A549 (cell line): Measurements from ENCODE around the gene SON. TPM values are rescaled to one million over a fixed set of nuclear protein-coding genes. Genes with fewer than 3 reads are reported as not detected.

Experiments
- ATAC-seq, 2 experiments: fragments of 200-7000 bp in 1 of 2; fragments of >200 bp in 1 of 2; cut with Nextera tagmentation in 1 of 2; cut with Tn5 transposase in 1 of 2; 3 replicates each; pipeline versions ENCODE4 v1.8.0 to v1.9.1; 2018 to 2020; ENCODE audit warnings: mild to moderate bottlenecking in 1 of 2, moderate library complexity in 1 of 2
- CTCF ChIA-PET: fragments of 300-600 bp; sonication (Branson Sonifier 250); formaldehyde crosslinking; extraction: SDS; loops from one replicate; lab custom pipeline; 2021; ENCODE audit warnings: antibody characterized with exemption, inconsistent platforms; lab: Yijun Ruan, JAX
- POLR2A ChIA-PET: fragments of 350-600 bp; formaldehyde crosslinking; extraction: SDS; loops from one replicate; lab custom pipeline; 2021; ENCODE audit warnings: antibody characterized with exemption, inconsistent platforms; lab: Yijun Ruan, JAX
- DNase-seq, 2 experiments: peaks; one replicate each; pipeline versions ENCODE4 v3.0.0 to v3.0.0-alpha.2; 2011 to 2016; ENCODE audit warnings: low read depth in 1 of 2, low spot score in 1 of 2
- FAIRE-seq: peaks from 2 replicates; lab custom pipeline; 2011; peaks lifted over from hg19 to GRCh38; lab: Jason Lieb, UNC
- H3K27ac ChIP-seq, 2 experiments: fragments of >200 bp; sonication (Bioruptor Twin); formaldehyde crosslinking; 3 replicates each; pipeline ENCODE4 v1.5.1; 2016 to 2017
- H3K4me1 ChIP-seq: fragments of >200 bp; sonication (Bioruptor Twin); formaldehyde crosslinking; 3 replicates; pipeline ENCODE4 v1.6.1; 2016
- H3K4me2 ChIP-seq: fragments of >200 bp; sonication (Bioruptor Twin); formaldehyde crosslinking; 3 replicates; pipeline ENCODE4 v1.6.1; 2016
- H3K4me3 ChIP-seq: fragments of >200 bp; sonication (Bioruptor Twin); formaldehyde crosslinking; 3 replicates; pipeline ENCODE4 v1.5.1; 2016
- H3K9me3 ChIP-seq: fragments of >200 bp; sonication (Bioruptor Twin); formaldehyde crosslinking; 3 replicates; pipeline ENCODE4 v1.6.1; 2016
- ATOH8 ChIP-seq: fragments of 250-450 bp; sonication (Bioruptor Pico); IDR thresholded peaks from 2 replicates; pipeline ENCODE4 v1.5.0; 2020; ENCODE audit warnings: low read depth, mild to moderate bottlenecking, moderate library complexity
- CBX8 ChIP-seq: fragments of 200-600 bp; sonication (generic); IDR thresholded peaks from 2 replicates; pipeline ENCODE4 v1.6.1; 2016
- CHD4 ChIP-seq: fragments of 200-600 bp; sonication (generic); IDR thresholded peaks from 2 replicates; pipeline ENCODE4 v1.6.1; 2016; ENCODE audit warnings: antibody characterized with exemption, mild to moderate bottlenecking, borderline replicate concordance
- EHF ChIP-seq: fragments of 250-450 bp; sonication (Bioruptor Pico); IDR thresholded peaks from 2 replicates; pipeline ENCODE4 v1.5.0; 2020; ENCODE audit warnings: mild to moderate bottlenecking
- ESRRA ChIP-seq: fragments of 150-350 bp; IDR thresholded peaks from 2 replicates; pipeline ENCODE4 v1.6.1; 2014; ENCODE audit warnings: mild to moderate bottlenecking, low read length, borderline replicate concordance
- HDAC2 ChIP-seq: fragments of 200-600 bp; sonication (generic); IDR thresholded peaks from 2 replicates; pipeline ENCODE4 v1.6.1; 2016
- HES2 ChIP-seq: fragments of >200 bp; sonication (Bioruptor Twin); formaldehyde crosslinking; IDR thresholded peaks from 2 replicates; pipeline ENCODE4 v1.6.1; 2016
- HEYL ChIP-seq: fragments of 250-450 bp; sonication (Bioruptor Pico); IDR thresholded peaks from 2 replicates; pipeline ENCODE4 v1.8.0; 2021; ENCODE audit warnings: mild to moderate bottlenecking, moderate library complexity
- JUNB ChIP-seq: fragments of >200 bp; sonication (Bioruptor Twin); formaldehyde crosslinking; IDR thresholded peaks from 2 replicates; pipeline ENCODE4 v1.6.1; 2016
- KDM1A ChIP-seq: fragments of 200-600 bp; sonication (generic); IDR thresholded peaks from 2 replicates; pipeline ENCODE4 v1.6.1; 2016; ENCODE audit warnings: low read depth, mild to moderate bottlenecking
- MAX ChIP-seq: IDR thresholded peaks from 2 replicates; pipeline ENCODE4 v1.6.1; 2012
- MAZ ChIP-seq: fragments of 150-350 bp; IDR thresholded peaks from 2 replicates; pipeline ENCODE4 v1.6.1; 2014; ENCODE audit warnings: antibody characterized with exemption, low read depth, low read length, borderline replicate concordance
- NFE2L2 ChIP-seq: fragments of 150-350 bp; conservative IDR thresholded peaks from 2 replicates; pipeline ENCODE4 v1.6.1; 2014; ENCODE audit warnings: low read length
- NPAS2 ChIP-seq: fragments of 250-450 bp; sonication (Bioruptor Pico); IDR thresholded peaks from 2 replicates; pipeline ENCODE4 v1.8.0; 2022; ENCODE audit warnings: mild to moderate bottlenecking, moderate library complexity, borderline replicate concordance
- PHF8 ChIP-seq: fragments of 200-600 bp; sonication (generic); IDR thresholded peaks from 2 replicates; pipeline ENCODE4 v1.6.1; 2016; ENCODE audit warnings: low read depth, mild to moderate bottlenecking, antibody characterized with exemption, moderate library complexity, borderline replicate concordance
- POLR2AphosphoS2 ChIP-seq: conservative IDR thresholded peaks from 2 replicates; pipeline ENCODE4 v1.6.1; 2012; ENCODE audit warnings: low read length, improper control_type of control experiment, inconsistent platforms
- RCOR1 ChIP-seq: fragments of 150-350 bp; IDR thresholded peaks from 2 replicates; pipeline ENCODE4 v1.6.1; 2014; ENCODE audit warnings: antibody characterized with exemption, low read length, low read depth
- RNF2 ChIP-seq: fragments of 200-600 bp; sonication (generic); IDR thresholded peaks from 2 replicates; pipeline ENCODE4 v1.6.1; 2016; ENCODE audit warnings: low read depth, mild to moderate bottlenecking, antibody characterized with exemption, moderate library complexity, borderline replicate concordance
- ZSCAN20 ChIP-seq: fragments of 250-450 bp; sonication (Bioruptor Pico); IDR thresholded peaks from 2 replicates; pipeline ENCODE4 v1.8.0; 2022; ENCODE audit warnings: mild to moderate bottlenecking, moderate library complexity
- WGBS: methylation state at CpG from one replicate; pipeline ENCODE4 v1.1.6; 2017; ENCODE audit errors: missing lambda C conversion rate; 5-methylcytosine and 5-hydroxymethylcytosine counted together
- polyA plus RNA-seq, 4 experiments: library from polyadenylated mRNA; depleted of rRNA in 3 of 4; stranded (reverse); fragments of >200 nt; fragmentation: RNase III in 1 of 4; extraction: RNeasy Plus Mini Kit Qiagen cat#74134 plus additional on column Dnase treatment in 1 of 4; gene quantifications; 2 replicates in 3 of 4; 3 replicates in 1 of 4; pipeline ENCODE4 v1.2.3, GENCODE V29; 2011 to 2017
- TF ChIP-seq, protein P1 (sequence below): fragments of >200 bp; sonication (Bioruptor Twin); formaldehyde crosslinking; IDR thresholded peaks from 3 replicates; pipeline ENCODE4 v1.6.1; 2016
- TF ChIP-seq, protein P2 (sequence below): fragments of 150-350 bp; IDR thresholded peaks from 2 replicates; pipeline ENCODE4 v1.6.1; 2014; ENCODE audit warnings: low read depth, mild to moderate bottlenecking, low read length

The SON gene
- polyA plus RNA-seq, 2 of the 4 experiments (the other 2 are of a cell fraction): 75.3 to 95.9 TPM

DNA sequence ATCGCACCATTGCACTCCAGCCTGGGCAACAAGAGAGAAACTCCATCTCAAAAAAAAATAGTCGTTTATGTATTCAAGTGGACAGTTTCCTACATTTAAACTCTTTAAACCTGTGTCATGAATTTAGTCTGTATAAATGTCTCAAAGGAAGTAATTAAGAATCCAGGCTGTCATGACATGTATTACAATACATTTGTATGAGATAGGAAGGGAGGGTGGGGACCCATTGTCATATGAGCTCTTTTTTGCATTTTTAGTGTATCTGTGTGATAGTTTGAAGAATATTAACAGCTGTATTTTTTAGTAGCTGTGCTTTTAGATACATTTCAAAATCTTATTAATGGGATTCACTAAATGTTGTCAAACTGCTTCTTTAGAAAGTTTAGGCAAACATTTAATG lies 25.6 kb downstream of the SON start:
- POLR2A ChIA-PET: interaction anchor here (0.8 kb wide), 1 partner anchor 20 kb away, joined by 3 read pairs; the partner anchor contains the start of gene DONSON
- no peaks in the 10 kb centered on the region for H3K4me1 ChIP-seq

DNA sequence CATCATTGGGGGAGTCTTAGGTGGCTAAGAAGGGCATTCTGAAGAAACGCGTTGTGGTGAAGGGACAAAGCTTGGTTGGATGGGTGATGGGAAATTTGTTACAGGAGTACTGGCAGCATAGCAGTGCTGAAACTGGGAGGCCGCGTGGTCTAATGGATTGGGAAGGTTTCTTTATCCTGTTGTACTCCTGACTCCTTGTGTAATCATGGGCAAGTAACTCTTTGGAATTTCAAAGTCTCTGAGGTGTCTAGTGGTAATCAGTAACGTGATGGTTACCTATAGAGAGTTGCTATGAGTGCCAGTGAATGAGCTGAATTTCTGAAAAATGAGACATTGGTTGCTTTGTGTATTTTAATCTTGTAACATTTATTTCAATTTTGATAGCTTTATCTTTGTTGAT lies 27.2 kb downstream of the SON start:
- no peak for TF ChIP-seq CBX8
- TF ChIP-seq EHF (CRISPR knock-in tag): no peak
- no peak for TF ChIP-seq JUNB
- TF ChIP-seq NPAS2 (CRISPR knock-in tag): no peak
- no peak for TF ChIP-seq RNF2
- no peak for TF ChIP-seq NFE2L2
- TF ChIP-seq POLR2AphosphoS2: no peak
- TF ChIP-seq, protein P1, sequence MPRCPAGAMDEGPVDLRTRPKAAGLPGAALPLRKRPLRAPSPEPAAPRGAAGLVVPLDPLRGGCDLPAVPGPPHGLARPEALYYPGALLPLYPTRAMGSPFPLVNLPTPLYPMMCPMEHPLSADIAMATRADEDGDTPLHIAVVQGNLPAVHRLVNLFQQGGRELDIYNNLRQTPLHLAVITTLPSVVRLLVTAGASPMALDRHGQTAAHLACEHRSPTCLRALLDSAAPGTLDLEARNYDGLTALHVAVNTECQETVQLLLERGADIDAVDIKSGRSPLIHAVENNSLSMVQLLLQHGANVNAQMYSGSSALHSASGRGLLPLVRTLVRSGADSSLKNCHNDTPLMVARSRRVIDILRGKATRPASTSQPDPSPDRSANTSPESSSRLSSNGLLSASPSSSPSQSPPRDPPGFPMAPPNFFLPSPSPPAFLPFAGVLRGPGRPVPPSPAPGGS: no peak
- no peak for TF ChIP-seq MAZ
- no peak for TF ChIP-seq CHD4
- no peak for TF ChIP-seq HEYL
- no peak for TF ChIP-seq ATOH8 (CRISPR knock-in tag)
- no peak for TF ChIP-seq MAX
- TF ChIP-seq, protein P2, sequence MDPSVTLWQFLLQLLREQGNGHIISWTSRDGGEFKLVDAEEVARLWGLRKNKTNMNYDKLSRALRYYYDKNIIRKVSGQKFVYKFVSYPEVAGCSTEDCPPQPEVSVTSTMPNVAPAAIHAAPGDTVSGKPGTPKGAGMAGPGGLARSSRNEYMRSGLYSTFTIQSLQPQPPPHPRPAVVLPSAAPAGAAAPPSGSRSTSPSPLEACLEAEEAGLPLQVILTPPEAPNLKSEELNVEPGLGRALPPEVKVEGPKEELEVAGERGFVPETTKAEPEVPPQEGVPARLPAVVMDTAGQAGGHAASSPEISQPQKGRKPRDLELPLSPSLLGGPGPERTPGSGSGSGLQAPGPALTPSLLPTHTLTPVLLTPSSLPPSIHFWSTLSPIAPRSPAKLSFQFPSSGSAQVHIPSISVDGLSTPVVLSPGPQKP: no peak
- TF ChIP-seq HES2: no peak
- no peak for TF ChIP-seq HDAC2
- TF ChIP-seq ESRRA: no peak
- TF ChIP-seq KDM1A: no peak
- Histone ChIP-seq H3K9me3 (no peaks in the 10 kb centered on the region), H3K4me2 (no peak overlapping the region), H3K27ac (no peak overlapping the region), H3K4me3 (no peak overlapping the region), H3K4me1 (no peaks in the 10 kb centered on the region)
- ChIA-PET POLR2A (no interaction called here), CTCF (interaction anchor here (0.8 to 1.3 kb wide), 2 partner anchors 14 to 19 kb away, joined by 3 to 4 read pairs; no protein-coding TSS in a partner anchor)
- FAIRE-seq (no peak), DNase-seq (no peak), ATAC-seq (no peak; a peak in 1 of 6 replicates)
- 93% methylated on average over 5 of the region's 5 CpGs for WGBS

More for the DNA sequence above, 25.6 kb downstream of the SON start:
- TF ChIP-seq CHD4 (no peak), JUNB (no peak), PHF8 (no peak), ZSCAN20 (CRISPR knock-in tag) (no peak), RCOR1 (no peak)
- TF ChIP-seq, protein P1: no peak
- TF ChIP-seq, all 56 proteins: peak for 0
- CTCF ChIA-PET: no interaction called here
- Histone ChIP-seq H3K4me3 (no peak overlapping the region), H3K9me3 (no peaks in the 10 kb centered on the region), H3K27ac (no peak overlapping the region), H3K4me2 (no peak overlapping the region)
- DNase-seq (no peak), ATAC-seq (no peak), FAIRE-seq (no peak)
- 62% methylated on average over 2 of the region's 2 CpGs for WGBS
